HG02798 (cell line): Measurements from ENCODE around the gene RAB36.
"Not testable (repeated sequence)": the region's sequence is repeated elsewhere in the genome, so short reads cannot be mapped to it uniquely, and the experiment has no call there.

Source experiments
- ATAC-seq: cut with Tn5 transposase; IDR thresholded peaks from one replicate; pipeline ENCODE4 v1.9.1; 2021; ENCODE audit warnings: mild to moderate bottlenecking; ENCODE audit not compliant: unreplicated experiment, poor library complexity

RAB36 gene

DNA sequence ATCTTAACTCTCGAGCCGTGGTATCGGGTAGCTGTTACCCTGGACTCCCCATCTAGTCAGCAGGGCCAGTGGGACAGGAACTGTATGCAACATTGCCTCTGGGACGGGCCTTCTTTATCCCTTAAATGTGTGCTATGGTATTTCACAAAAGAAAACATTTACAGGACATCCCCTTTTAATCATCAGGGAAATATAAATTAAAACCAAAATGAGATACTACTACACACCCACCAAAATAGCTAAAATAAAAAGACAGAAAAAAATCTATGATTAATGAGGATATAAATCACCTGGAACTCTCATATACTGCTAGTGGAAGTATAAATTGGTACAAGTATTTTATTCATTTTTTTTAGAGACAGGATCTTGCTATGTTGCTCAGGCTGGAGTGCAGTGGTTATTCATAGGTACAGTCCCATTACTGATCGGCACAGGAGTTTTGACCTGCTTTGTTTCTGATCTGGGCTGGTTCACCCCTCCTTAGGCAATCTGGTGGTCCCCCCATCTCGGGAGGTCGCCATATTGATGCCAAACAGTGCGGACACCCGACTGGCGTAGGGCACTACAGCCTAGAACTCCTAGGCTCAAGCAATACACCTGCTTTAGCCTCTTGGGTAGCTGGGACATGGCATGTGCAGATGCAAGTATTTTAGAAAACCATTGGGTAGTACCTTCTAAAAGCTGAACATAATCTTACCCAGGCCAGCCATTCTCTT is 12.7 kb upstream of the RAB36 start:
- no peak for ATAC-seq

DNA sequence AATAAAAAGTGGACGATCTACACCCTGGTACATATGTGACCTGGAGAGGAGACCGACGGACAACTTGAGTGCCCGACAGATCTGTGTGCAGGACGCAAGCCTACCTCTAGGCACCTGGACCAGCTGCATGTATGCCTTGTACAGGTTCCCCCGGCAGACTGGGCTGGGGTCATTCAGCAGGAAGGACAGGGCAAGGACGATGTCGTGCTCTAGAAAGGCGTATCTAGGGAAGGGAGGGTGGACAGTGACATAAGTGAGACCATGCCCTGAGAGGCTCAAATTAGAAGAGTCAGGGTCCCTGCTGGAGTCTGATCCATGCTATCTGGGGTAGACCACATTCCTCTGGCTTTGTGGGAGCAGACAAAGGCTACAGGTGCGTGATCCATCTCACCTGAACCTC is 11.4 kb upstream of the RAB36 start:
- no peak for ATAC-seq

DNA sequence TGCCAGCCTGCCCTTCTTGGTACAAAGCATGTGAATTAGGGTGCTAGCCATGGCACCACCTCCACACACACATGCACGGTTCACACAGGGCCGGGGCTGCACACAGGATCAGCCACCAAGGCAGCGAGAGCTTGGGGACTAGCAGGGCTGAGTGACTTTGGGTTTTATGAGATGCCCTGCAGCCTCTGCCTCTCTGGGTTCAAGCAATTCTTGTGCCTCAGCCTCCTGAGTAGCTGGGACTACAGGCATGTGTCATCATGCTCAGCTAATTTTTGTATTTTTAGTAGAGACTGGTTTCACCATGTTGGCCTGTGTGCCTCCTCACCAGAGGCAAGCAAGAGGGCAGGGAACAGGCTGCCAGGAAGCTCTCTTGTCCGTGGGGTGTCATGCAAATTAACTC is 8.3 kb upstream of the RAB36 start:
- ATAC-seq: not testable (repeated sequence)

DNA sequence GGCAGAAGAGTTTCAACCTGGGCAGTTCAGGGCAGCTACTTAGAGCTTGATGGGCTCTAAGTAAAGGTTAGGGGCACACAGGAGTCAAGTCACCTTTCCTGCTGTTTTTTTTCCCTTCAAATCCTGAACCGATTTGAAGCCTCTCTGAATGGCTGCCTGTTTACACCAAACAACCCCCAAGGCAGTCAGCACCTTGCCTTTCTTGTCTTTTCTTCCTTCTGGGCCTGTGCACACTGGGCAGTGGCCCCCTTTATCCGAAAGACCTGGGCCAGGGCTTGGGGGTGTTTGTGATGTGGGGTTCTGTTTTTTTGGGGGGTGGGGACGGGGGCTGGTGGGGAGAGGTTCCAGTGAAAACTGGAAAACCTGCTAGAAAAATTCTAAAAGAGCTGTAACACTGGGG is 7.8 kb upstream of the RAB36 start:
- no peak for ATAC-seq

DNA sequence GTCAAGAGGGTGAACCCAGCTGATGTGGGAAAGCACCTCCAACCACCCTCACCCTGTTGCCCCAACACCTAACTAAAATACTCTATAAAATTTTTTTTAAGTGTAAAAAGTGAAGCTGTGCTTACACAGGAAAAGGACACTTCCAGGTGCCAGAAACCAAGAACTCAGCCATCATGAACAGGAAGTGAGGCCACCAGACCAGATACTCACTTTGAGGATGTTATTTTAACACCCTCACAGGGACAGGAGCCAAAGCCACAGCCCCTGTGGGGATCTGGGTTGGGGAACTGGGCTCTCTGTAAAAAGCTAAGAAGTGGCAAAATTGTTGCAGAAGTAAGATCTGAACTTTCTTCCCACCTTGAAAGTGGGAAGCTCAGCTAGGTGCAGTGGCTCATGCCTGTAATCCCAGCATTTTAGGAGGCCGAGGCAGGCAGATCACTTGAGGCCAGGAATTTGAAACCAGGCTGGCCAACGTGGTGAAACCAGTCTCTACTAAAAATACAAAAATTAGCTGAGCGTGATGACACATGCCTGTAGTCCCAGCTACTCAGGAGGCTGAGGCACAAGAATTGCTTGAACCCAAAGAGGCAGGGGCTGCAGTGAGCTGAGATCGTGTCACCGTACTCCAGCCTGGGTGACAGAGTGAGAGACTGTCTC is 7.2 kb upstream of the RAB36 start:
- ATAC-seq: peak; percentile 36

DNA sequence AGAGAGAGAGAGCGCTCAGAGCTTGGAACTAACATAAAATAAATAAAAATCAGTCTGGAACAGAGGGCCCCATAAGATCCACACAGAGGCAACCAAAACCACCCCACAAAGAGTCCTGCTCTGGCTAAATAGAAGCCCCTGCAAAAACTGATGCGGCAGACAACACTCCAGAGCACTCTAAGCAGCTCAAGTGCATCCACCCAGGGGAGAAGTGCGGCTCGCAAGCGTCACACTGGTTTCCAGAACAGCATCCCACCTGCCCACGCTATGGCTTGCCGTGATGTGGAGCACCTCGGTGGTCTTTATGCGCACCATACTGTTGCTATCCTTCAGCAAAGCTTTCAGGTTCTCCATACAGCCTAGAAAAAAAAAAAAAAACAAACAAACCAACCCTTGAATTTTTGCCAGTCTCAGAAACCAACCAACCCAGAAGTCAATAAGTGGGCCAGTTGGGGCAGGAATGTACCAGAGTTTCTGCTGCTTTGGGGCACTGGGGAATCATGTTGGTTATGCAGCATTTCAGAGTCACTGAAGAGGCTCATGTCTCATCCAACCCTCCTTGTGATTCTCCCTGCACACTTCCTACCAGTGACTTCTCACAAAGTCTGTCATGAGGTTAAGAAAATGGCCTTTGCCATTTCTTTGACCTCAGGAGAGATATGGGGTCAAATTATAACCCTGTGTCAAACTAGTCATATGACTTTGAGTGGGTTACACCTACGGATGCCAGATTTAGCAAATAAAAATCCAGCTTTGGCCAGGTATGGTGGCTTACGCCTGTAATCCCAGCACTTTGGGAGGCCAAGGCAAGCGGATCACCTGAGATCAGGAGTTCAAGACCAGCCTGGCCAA is 6.5 kb upstream of the RAB36 start:
- ATAC-seq: no peak

DNA sequence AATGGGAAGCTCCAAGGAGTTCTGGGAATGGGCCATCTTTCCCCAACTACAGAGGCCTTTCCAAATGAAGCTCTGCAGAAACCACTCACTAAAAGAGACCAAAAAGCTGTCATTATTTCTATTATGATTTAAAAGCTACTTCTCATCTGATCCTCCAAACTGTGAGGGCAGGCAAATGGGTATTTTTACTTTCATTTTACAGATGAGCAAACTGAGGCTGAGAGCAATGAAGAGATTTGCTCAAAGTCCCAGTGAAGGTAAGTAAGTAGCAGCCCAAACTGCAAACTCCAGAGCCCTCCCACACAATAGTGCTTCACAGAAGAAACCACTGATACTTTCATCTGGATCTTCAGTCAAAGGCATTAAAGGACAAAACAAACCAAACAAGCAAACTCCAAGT is 4.9 kb upstream of the RAB36 start:
- no peak for ATAC-seq

DNA sequence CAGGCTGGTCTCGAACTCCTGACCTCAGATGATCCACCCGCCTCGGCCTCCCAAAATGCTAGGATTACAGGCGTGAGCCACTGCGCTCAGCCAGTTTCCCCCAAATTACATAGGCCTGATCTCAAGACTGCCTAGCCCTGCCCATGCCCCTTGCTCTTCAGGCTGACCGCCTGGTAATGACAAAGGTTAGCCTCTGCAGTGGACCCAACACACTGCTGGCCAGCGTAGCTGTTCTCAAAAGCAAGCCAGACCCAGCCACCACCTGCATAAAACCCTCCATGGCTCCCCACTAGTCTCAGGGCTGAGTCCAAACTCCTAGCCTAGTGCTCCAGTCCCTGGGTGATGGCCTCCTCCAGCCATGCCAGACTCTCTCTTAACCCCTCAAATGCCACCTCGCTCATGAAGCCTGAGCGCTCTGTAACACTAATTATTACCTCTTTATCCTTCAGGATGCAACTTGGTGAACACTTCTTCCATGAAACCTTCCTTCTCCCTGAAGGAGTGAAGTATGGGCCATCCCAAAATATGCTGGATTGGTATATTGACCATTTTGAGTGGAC is 2.7 kb upstream of the RAB36 start:
- no peak for ATAC-seq

DNA sequence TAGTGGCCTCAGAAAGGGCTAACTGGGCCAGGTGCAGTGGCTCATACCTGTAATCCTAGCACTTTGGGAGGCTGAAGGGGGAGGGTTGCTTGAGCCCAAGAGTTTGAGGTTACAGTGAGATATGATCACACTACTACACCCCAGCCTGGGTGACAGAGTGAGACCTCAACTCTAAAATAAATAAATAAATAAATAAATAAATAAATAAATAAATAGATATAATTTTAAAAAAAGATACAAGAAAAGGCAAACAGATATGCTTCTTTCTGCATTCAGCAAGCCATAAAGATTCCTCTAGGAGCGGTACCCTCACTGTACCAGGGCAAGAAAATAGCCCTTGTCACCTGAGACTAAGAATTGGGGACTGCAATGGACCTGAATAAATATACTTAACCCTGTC is 2.2 kb upstream of the RAB36 start:
- ATAC-seq: no peak

DNA sequence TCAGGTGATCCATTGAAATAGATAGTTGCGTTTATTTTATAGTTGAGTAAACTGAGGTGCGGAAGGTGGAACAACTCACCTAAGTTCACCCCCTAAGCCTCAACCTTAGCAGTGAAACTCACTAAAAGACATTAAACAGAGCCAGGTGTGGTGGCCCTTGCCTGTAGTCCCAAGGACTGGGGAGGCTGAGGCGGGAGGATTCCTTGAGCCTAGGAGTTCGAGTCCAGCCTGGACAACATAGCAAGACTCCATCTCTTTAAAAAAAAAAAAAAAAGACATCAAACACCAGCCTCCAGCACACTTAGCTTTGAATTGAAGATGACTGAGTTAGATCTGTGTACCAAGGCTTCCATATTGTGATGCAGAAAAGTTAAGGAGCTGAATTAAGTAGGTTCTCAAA is 845 bp upstream of the RAB36 start:
- no peak for ATAC-seq

DNA sequence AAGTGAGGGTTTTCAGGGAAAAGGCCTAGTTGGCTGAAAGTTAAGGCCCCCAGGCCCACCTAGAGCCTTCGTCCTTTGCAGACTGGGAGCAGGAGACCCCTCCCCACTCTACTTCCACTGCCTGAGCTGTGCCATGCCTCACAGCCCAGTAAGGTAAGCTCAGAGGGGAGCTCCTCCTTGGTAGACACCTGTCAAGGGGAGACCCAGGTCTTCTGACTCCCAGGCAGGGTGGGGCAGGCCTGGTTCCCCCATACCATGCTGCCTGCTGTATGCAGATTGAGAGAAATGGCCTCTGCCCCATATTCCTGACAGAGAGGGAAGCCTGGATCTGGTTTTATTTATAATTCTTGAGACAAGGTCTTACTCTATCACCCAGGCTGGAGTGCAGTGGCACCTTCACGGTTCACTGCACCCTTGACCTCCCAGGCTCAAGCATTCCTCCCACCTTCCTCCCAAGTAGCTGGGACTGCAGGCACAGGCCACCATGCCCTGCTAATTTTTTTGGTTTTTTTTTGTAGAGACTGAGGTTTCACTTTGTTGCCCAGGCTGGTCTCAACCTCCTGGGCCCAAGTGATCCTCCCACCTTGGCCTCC is 697 bp downstream of the RAB36 start:
- no peak for ATAC-seq

DNA sequence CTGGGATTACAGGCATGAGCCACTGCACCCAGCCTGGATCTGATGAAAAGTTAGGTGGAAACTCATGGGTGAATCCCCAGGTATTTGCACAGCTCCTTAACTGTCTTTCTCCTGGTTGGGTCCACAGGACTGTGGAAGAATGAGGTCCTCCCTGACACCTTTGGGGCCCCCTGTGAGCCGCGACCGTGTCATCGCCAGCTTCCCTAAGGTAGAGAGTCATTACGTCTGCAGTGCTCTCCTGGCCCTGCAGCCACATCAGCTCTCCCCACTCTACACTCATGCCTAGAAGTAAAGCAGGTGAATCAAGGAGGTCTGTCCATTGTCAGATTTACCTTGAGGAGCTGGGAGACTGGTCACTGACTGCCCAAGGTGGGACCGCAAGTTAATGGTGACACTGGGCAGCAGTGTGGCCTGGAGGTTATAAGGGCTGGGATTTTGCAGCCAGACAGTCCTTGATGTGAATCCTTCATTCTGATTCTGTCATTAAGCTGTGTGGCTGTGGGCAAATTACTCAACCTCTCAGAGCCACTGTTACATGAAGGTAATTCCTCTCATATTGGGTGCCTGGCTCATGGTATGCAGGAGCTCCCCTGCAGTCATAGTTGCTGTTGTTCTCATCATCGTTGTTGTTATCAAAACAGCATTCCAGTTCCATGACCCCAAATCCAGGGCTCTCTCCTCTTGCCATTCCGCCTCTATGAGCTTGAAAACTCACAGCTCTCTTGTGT is 1.4 kb downstream of the RAB36 start:
- no peak for ATAC-seq

DNA sequence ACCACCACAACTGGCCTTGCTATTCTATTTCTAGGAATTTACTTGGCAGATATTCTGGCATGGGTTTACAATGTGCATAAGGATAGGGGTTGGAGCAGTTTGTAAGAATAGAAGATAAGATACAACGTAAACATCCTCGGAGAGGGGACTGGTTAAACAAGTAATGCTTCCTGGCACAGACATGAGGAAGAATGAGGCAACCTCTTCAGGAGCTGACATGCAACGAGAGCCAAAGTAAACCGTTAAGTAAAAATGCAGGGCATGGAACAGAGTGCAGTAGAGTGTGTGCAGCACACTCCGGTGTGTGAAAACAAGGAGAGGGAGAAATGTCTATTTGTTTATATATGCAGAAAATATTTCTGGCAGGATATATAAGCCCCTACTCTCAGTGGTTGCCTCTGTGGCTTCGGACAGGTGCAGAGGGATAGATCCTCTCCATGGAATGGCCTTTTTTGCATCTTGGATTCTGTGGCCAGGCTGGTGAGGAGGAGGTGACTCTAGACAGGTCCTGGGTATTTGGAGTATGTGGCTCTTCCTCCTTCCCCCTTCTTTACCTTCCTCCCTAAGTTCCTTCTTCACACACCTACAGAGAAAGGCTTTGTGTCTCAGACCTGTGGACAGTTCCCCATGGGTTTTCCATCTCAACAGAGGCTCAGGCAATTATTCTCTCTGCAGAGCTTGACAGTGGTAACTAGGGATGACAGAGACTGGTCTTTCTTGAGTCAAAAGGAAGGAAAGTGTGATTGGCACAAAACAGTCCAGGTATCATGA is 2.5 kb downstream of the RAB36 start:
- ATAC-seq: no peak

DNA sequence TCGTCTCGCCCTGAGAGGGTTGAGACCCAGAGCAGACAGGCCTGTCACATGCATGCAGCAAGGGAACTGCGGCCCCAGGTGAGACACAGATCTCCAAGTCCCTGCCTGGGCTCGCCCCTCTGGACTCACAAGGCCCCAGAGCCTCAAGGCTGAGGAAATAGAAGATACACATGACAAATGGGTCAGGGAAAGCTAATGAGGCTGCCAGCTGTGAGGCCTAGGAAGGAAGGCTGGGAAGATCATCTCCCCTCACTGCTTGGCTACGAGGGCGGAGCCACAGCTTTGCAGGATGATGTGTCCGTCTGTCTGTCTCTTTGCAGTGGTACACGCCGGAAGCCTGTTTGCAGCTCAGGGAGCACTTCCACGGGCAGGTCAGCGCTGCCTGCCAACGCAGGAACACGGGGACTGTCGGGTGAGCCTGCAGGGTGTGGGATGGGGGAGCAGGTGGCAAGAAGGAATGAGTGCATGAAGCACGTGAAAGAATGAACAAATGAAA is 4.5 kb downstream of the RAB36 start:
- ATAC-seq: no peak

DNA sequence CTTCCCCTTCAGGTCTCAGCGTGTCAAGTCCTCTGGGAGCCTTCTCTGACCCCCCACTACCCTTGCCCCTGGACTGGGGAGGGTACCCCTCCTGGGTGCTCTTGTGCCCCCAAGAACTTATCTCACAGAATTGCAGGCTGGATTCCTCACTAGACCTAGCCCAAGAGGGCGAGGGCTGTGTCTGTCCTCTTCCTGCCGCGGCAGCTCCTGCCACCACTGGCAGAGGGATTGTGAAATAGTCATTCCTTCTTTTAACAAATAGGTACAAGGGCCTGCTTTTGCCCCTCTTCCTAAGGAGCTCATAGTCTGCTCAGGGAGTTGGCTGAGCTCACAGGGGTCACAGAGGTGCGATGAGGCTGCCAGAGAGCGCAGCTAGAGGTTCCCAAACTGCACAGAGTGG is 5.5 kb downstream of the RAB36 start:
- no peak for ATAC-seq

DNA sequence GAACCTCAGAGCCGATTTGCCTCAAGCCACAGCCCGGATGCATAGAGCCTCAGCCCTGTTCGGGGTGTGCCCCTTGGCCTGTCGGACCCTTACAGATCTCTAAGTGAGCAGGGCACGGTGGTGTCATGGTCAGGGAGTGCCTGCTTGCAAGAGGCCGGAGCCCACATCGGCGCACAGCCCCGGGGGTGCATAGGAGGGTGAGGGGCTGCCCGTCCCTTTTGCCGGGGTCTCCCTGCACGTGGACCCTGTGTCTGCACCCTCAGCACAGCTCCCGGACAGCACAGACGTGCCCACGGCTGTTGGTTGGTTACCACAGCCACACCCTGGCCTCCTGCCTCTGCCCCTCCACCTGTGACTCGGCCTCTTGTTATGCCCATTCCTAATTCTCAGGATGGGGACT is 6.5 kb downstream of the RAB36 start:
- no peak for ATAC-seq

DNA sequence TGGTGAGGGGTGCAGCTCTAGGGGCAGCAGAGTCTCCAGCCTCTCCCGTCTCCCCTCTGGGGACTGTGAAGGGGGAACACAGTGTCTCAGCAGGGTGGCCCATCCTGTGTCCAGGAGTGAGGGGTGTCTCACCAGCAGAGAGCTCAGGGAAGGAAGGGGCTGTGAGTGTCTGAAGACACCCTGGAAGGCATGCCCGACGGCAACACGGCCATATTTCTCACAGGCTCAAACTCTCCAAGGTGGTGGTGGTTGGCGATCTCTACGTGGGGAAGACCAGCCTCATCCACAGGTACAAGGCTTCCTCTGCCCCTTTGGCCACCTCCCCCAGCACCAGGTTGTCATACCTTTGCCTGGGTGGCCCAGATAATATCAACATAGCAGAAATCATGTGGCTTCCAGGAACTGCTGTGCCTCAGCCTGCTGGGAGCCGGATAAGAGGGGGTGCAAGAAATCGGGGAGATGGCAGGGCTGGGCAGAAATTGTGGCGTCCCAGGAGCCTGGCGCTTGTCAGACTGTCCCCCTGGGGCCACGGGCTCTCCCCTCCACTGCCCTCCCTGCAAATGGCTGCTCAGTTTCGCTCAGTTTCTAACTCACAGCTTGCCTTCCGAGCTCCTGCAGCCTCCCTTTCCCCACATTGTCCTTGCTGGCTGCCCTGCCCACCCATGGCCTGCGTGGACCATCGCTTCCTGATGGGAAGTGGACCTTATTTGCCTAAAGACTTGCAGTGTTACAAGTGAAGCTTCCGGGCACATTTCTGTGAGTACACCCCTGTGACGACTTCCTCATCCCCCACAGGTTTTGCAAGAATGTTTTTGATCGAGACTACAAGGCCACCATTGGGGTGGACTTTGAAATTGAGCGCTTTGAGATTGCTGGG is 7.2 kb downstream of the RAB36 start:
- ATAC-seq: no peak

DNA sequence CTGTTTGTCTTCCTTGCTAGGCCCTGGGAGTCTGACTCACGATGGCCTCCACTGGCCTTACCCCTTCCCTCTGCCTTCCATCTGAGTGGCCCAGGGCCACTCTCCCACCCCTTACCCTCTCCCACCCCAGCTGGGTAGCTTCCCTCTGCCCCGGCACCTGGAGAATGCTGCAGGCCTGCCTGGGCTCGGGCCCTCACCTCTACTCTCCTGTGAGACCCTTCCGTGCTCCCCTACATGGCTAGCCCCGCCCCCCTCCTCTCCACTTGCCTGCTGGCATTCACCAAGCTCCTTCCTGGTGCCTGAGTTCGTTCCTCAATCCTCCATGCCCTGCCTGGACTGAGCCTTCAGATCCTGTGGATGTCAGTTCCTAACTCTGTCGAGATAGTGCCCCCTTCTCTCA is 8.7 kb downstream of the RAB36 start:
- ATAC-seq: no peak
